Astrocyte (in vitro differentiated cells and primary cell): ENCODE measurements around the gene MYO1B. TPM values are rescaled to one million over a fixed set of nuclear protein-coding genes. Genes with fewer than 3 reads are reported as not detected.

Source experiments
- DNase-seq: peaks from one replicate; pipeline ENCODE4 v3.0.0-alpha.2; 2010; ENCODE audit warnings: low read depth
- FAIRE-seq: peaks from 2 replicates; lab custom pipeline; 2011; peaks lifted over from hg19 to GRCh38; lab: Jason Lieb, UNC
- H2AFZ ChIP-seq: 2 replicates; pipeline ENCODE4 v1.6.0; 2012; ENCODE audit warnings: low read depth, low read length, inconsistent platforms
- H3K27ac ChIP-seq: 2 replicates; pipeline ENCODE4 v1.5.1; 2011; ENCODE audit warnings: low read depth, low read length, inconsistent platforms
- H3K27me3 ChIP-seq: 2 replicates; pipeline ENCODE4 v1.6.0; 2011; ENCODE audit warnings: low read length, inconsistent platforms; ENCODE audit not compliant: insufficient read depth
- H3K36me3 ChIP-seq: 2 replicates; pipeline ENCODE4 v1.5.1; 2011; ENCODE audit warnings: low read length, inconsistent platforms; ENCODE audit not compliant: insufficient read depth
- H3K4me1 ChIP-seq: 2 replicates; pipeline ENCODE4 v1.5.1; 2011; ENCODE audit warnings: low read length, inconsistent platforms; ENCODE audit not compliant: insufficient read depth
- H3K4me2 ChIP-seq: 2 replicates; pipeline ENCODE4 v1.6.0; 2012; ENCODE audit warnings: low read length, inconsistent platforms
- H3K4me3 ChIP-seq: 2 replicates; pipeline ENCODE4 v1.5.1; 2011; ENCODE audit warnings: low read depth, mild to moderate bottlenecking, low read length, inconsistent platforms; ENCODE audit not compliant: insufficient read depth
- H3K79me2 ChIP-seq: 2 replicates; pipeline ENCODE4 v1.6.0; 2012; ENCODE audit warnings: mild to moderate bottlenecking, low read length, inconsistent platforms; ENCODE audit not compliant: insufficient read depth
- H3K9ac ChIP-seq: 2 replicates; pipeline ENCODE4 v1.6.0; 2012; ENCODE audit warnings: mild to moderate bottlenecking, low read length, inconsistent platforms
- H3K9me3 ChIP-seq: 2 replicates; pipeline ENCODE4 v1.5.1; 2012; ENCODE audit warnings: low read depth, mild to moderate bottlenecking, low read length, inconsistent platforms; ENCODE audit not compliant: insufficient read depth
- H4K20me1 ChIP-seq: 2 replicates; pipeline ENCODE4 v1.6.0; 2012; ENCODE audit warnings: low read length, inconsistent platforms; ENCODE audit not compliant: insufficient read depth
- H3K27ac Mint-ChIP-seq: one replicate; pipeline ENCODE4 v1.8.0; 2021; ENCODE audit warnings: mild to moderate bottlenecking, mixed read lengths; ENCODE audit not compliant: unreplicated experiment
- H3K27me3 Mint-ChIP-seq: one replicate; pipeline ENCODE4 v1.8.0; 2021; ENCODE audit warnings: low read depth, mixed read lengths; ENCODE audit not compliant: unreplicated experiment
- H3K36me3 Mint-ChIP-seq: one replicate; pipeline ENCODE4 v1.8.0; 2021; ENCODE audit warnings: low read depth, mixed read lengths; ENCODE audit not compliant: unreplicated experiment
- H3K4me1 Mint-ChIP-seq: one replicate; pipeline ENCODE4 v1.8.0; 2021; ENCODE audit warnings: low read depth, mixed read lengths; ENCODE audit not compliant: unreplicated experiment
- H3K4me3 Mint-ChIP-seq: one replicate; pipeline ENCODE4 v1.8.0; 2021; ENCODE audit warnings: mild to moderate bottlenecking, moderate library complexity, mixed read lengths; ENCODE audit not compliant: unreplicated experiment
- H3K9me3 Mint-ChIP-seq: one replicate; pipeline ENCODE4 v1.8.0; 2021; ENCODE audit warnings: mild to moderate bottlenecking, mixed read lengths; ENCODE audit not compliant: unreplicated experiment
- CTCF ChIP-seq: IDR thresholded peaks from 2 replicates; pipeline ENCODE4 v1.5.1; 2011; ENCODE audit warnings: low read depth, mild to moderate bottlenecking, inconsistent platforms, low read length, moderate library complexity; ENCODE audit not compliant: insufficient read depth
- EZH2 ChIP-seq: IDR thresholded peaks from 2 replicates; pipeline ENCODE4 v1.6.1; 2012; ENCODE audit warnings: mild to moderate bottlenecking, low read length, inconsistent platforms; ENCODE audit not compliant: insufficient read depth
- total RNA-seq: library from RNA; stranded (reverse); gene quantifications from 2 replicates; pipeline ENCODE4 v1.2.1, GENCODE V29; 2021

The MYO1B gene
- total RNA-seq, 1 donor from 2014 or later, result 95.7 TPM

- H3K4me1 Mint-ChIP-seq, result no peaks in the 10 kb centered on the region
- no peak overlapping the region for H3K27ac Mint-ChIP-seq
- no peaks in the 10 kb centered on the region for H3K9me3 Mint-ChIP-seq
- H3K27ac ChIP-seq, result no peak overlapping the region
- TF ChIP-seq CTCF, result no peak
- TF ChIP-seq EZH2, result no peak
- no peaks in the 10 kb centered on the region for H3K4me1 ChIP-seq
- H3K9me3 ChIP-seq, result no peaks in the 10 kb centered on the region
- no peaks in the 10 kb centered on the region for H3K36me3 ChIP-seq
- no peak overlapping the region for H3K4me3 ChIP-seq
- H3K4me2 ChIP-seq, result no peak overlapping the region
- H3K36me3 Mint-ChIP-seq, result no peaks in the 10 kb centered on the region
- H3K9ac ChIP-seq, result no peak overlapping the region
- no peak overlapping the region for H2AFZ ChIP-seq
- H3K4me3 Mint-ChIP-seq, result no peak overlapping the region
- no peak for FAIRE-seq
- no peak for DNase-seq
- H3K27me3 ChIP-seq, result no peaks in the 10 kb centered on the region
- H3K27me3 Mint-ChIP-seq, result no peaks in the 10 kb centered on the region
- no peaks in the 10 kb centered on the region for H4K20me1 ChIP-seq
- no peaks in the 10 kb centered on the region for H3K79me2 ChIP-seq
Measured at GRCh38 chr2:191434072-191434471, 188.9 kb downstream of the MYO1B start.

GRCh38 chr2:191435141-191435540, 189.9 kb downstream of the MYO1B start:
- H3K4me1 Mint-ChIP-seq, result no peaks in the 10 kb centered on the region
- DNase-seq, result no peak
- Histone ChIP-seq H3K36me3 (no peaks in the 10 kb centered on the region), H3K27me3 (no peaks in the 10 kb centered on the region), H3K79me2 (no peaks in the 10 kb centered on the region), H3K4me3 (no peak overlapping the region), H4K20me1 (no peaks in the 10 kb centered on the region), H3K27ac (no peak overlapping the region), H3K9me3 (no peaks in the 10 kb centered on the region), H3K4me1 (no peaks in the 10 kb centered on the region), H3K9ac (no peak overlapping the region), H3K4me2 (no peak overlapping the region), H2AFZ (no peak overlapping the region)
- H3K9me3 Mint-ChIP-seq, result no peaks in the 10 kb centered on the region
- no peak overlapping the region for H3K27ac Mint-ChIP-seq
- no peaks in the 10 kb centered on the region for H3K36me3 Mint-ChIP-seq
- no peak for FAIRE-seq
- H3K27me3 Mint-ChIP-seq, result no peaks in the 10 kb centered on the region
- H3K4me3 Mint-ChIP-seq, result no peak overlapping the region
- no peak for TF ChIP-seq CTCF
- TF ChIP-seq EZH2, result no peak

DNA sequence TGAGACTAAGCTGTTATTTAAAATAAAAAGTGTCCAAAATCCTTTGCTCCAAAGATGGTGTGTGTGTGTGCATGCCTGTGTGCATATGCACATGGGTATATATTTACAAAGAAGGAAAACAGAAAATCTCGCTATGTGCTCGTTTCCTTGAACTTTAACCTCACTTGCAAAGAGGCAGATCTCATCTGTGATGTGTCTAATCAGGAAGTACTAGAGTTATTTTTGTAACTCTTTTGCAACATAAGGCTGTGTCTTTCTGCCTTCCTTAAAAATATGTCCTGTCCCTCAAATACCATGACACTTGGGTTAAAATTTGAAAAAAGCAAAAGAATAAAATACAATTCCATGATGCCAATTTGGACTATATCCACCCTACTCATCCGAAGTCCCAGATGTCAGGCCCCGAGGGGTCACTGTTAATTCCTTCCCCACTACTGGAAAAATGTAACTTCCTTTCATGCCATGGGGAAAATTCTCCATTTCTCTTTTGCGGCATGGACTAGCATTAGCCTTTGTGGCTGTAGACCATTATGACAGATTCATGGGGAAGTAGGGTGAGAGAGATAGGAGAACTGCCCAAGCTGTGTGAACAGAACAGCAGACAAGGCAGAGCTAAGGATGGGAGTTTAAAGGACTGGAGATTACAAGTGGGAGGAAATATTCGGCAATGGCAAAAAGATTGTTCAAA, 191.3 kb downstream of the MYO1B start:
- Mint-ChIP-seq H3K27ac (no peak overlapping the region), H3K36me3 (no peaks in the 10 kb centered on the region), H3K4me3 (no peak overlapping the region), H3K27me3 (no peaks in the 10 kb centered on the region), H3K9me3 (no peaks in the 10 kb centered on the region), H3K4me1 (no peaks in the 10 kb centered on the region)
- H4K20me1 ChIP-seq, result no peaks in the 10 kb centered on the region
- no peak overlapping the region for H3K9ac ChIP-seq
- DNase-seq, result no peak
- no peaks in the 10 kb centered on the region for H3K36me3 ChIP-seq
- no peak for FAIRE-seq
- H3K27ac ChIP-seq, result no peak overlapping the region
- TF ChIP-seq EZH2 (no peak), CTCF (no peak)
- H3K27me3 ChIP-seq, result no peaks in the 10 kb centered on the region
- H3K4me2 ChIP-seq, result no peak overlapping the region
- no peaks in the 10 kb centered on the region for H3K79me2 ChIP-seq
- H2AFZ ChIP-seq, result no peak overlapping the region
- no peaks in the 10 kb centered on the region for H3K4me1 ChIP-seq
- H3K9me3 ChIP-seq, result no peaks in the 10 kb centered on the region
- H3K4me3 ChIP-seq, result no peak overlapping the region
